Activated gamma-delta T cell treated with anti-CD3 and anti-CD28 coated beads, Interleukin-2, amount 50 U/mL, for 16 hours (primary cell): ENCODE data around the gene RAVER2.
A peak's percentile ranks its signal among the peaks of the same experiment; 100 is the strongest.

Experiments used
- DNase-seq: peaks from one replicate; pipeline ENCODE4 v3.0.0-alpha.2; 2020; ENCODE audit warnings: low read depth

RAVER2 gene

DNA sequence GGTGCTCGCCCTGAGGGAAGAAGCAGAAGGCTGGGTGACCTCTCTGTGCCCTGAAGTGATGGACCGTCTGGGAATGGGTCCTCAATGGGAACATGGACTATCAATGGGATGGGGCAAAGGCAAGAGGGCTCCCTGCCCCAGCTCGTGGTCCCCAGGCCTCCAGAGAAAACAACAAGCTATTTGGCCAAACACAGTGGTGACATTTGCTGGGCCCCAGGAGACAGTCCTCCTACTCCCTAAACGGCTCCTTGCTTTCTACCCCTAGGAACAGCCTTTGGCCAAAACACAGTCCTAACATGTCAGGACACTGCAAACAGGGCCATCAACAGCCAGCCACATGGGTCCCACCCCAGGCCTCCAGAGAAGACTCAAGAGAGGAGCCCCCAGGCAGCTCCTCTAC lies 102.8 kb downstream of the RAVER2 start:
- no peak for DNase-seq

DNA sequence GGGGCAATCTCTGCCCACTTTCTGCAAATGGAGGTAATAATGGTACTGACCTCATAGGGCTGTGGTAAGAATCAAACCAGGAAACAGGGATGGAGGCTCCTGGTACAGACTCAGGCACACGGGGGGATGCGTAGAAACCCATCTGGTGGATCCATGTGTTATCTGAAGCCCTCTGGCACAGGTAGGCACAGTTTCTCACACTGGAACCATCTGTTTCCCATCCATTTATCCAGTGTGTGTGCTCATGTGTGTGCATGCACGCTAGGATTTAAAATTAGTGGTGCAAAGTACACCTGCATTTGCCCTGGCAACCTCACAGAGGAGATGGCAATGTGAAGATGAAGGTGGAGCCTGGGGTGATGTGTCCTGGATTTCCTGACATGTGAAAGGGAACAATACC lies 103.3 kb downstream of the RAVER2 start:
- DNase-seq, result no peak

DNA sequence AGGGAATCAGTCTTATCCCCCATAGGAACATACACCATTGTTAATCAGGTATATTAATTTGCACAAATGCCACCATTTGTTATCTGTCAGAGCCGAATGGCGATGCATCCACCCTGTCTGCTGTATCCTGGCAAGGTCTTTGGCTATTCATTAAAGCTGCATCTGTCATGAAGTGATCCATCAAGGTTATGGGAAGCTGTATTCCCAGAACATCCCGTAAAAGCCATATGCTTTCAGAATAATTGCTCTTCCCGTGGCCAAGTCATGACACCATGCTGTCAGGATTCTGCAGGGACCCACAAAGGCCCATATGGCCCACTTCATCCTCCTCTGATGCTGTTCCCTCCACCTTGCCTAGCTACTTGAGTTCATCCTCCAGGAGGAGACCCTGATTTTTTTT lies 103.9 kb downstream of the RAVER2 start:
- DNase-seq, result no peak

DNA sequence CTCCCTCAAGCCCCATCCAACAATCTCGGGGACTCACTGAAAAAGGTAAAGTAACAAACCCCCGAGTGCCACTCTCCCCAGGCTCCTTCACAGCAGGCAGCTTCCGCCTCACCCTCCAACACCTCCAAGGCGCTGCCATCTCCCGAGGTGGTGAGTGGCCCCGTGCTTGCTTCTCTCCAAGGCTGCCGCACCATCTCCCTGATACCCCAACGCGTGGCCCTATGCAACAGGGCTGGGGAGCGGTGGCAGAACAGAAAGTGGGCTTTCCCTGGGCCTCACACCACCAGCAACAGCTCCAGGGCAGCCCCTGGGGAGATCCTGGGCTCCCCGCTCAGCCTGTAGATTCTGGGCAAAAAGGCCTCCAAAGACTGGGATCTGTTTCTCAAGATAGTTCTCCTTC lies 105.1 kb downstream of the RAVER2 start:
- DNase-seq, result no peak

DNA sequence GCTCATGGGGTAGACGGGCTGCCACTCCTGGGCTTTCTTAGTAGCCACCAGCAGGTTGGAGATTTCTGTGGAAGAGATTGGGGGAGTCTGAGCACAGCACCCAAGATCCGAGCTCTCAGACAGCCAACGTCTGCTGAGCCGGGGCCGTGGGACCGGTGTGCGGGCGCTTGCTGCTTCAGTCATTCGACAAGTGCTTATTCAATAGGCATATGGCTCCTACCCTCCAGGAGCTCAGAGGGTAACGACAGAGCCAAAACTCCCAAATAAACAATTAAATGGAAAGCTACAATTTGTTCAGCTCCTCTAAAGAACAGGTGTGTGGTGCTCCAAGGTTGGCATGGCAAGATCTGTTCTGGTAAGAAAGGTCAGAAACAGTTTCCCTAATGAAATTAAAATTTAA lies 106.0 kb downstream of the RAVER2 start:
- DNase-seq, result no peak

DNA sequence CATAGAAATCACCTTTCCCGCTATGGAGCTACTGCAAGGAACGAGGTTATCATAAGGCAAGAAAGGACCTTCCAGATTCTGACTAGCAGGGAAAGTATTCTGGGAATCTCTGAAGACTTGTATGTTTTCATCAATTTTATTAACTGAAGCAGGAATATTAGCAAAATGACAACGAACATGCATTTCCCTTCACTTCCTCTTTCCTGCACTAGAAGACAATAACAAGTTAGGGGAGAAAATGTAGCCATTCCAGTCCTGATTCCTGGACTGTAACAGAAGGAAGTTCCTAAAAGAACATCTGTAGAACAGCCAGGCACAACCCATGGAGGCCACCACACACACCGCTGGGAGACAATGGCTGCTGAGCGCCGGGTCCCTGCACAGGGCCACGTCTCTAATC lies 106.8 kb downstream of the RAVER2 start:
- DNase-seq, result no peak

DNA sequence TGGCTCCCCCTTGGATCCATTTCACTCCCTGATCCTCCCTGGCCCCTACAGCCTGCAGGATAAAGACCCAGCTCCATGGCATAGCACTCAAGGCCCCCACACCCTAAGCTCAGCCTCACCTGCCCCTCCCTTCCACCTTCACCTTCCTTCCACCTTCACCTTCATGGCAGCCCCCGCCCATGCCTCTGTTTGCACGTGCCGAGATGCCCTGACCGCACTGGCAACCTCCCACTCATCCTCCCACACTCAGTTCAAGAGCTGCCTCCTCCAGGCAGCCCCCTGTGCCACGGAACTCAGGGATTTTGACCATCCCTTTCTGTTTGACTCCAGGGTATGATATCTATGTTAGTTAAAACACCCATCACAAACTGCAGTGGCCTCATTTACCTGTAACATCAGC lies 109.8 kb downstream of the RAVER2 start:
- no peak for DNase-seq

DNA sequence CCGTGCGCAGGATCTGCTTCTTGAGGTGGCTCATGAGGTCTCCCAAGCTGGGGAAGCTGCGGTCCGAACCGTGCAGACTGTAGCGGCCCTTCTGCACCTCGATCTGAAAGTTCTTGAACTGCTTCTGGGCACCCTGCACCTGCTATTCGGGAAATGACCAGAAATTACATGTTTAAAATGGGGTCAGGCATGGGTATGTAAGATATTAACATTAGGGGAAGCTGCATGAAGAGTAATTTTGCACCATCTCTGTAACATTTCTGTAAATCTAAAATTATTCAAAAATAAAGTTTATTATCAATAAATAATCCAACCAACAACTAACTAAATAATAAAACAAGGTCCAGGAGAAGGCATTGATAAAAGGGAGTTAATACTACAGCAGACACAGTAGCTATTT lies 110.7 kb downstream of the RAVER2 start:
- no peak for DNase-seq

DNA sequence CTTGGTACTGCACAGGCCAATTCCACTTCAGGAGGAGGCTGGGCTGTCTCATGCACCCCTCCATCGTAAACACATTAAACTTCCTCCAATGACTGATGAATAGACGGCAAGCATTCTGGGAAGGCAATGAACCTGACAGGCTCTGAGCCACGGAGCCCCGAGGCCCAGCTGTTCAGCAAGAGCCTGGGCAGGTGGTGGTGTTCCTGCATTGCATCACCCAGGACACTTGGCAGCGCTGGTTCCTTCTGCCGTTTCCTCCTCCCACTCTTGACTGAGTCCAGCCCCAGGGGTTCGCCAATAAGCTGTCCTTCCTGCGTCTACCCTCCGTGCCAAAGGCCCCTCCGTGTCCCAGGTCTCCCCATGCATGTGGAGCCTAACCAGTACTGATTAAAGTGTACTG lies 111.7 kb downstream of the RAVER2 start:
- DNase-seq, result no peak

DNA sequence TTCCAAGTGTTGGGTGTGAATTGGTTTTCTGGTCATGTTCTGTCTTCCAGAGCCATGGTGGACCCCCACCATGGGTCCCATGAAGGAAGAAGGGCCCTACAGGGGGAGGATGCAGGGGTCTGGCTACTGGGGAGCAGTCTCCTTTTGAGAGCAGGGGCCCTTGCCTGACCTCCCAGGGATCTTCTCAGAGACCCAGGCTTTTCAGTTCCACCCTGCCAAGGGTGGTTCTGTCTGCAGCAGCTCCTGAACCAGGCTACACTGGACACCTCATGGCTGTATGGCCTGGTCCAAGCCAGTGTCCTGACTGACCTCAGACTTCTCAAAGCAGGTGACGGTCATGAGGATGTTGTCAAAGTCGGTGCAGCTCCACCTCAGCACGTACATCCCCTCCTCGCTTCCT lies 112.5 kb downstream of the RAVER2 start:
- DNase-seq, result no peak

DNA sequence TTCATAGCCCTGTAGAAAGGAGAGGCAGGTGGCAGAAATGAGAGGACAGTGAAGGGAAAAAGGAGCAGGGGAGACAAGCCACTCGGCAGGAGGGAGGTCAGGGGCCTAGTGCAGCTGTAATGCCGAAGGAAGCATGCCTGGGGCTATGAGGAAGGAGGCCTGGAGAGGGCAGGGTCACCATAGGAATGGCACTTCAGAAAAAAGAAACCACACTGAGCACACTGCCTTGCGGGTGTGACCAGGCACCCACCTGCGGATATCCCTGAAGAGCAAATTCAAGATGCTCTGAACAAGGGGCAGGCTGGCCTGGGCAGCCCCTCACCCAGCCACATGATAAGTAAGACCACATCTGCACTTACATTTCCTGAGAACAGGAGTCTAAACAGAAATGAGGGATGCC lies 116.7 kb downstream of the RAVER2 start:
- no peak for DNase-seq

DNA sequence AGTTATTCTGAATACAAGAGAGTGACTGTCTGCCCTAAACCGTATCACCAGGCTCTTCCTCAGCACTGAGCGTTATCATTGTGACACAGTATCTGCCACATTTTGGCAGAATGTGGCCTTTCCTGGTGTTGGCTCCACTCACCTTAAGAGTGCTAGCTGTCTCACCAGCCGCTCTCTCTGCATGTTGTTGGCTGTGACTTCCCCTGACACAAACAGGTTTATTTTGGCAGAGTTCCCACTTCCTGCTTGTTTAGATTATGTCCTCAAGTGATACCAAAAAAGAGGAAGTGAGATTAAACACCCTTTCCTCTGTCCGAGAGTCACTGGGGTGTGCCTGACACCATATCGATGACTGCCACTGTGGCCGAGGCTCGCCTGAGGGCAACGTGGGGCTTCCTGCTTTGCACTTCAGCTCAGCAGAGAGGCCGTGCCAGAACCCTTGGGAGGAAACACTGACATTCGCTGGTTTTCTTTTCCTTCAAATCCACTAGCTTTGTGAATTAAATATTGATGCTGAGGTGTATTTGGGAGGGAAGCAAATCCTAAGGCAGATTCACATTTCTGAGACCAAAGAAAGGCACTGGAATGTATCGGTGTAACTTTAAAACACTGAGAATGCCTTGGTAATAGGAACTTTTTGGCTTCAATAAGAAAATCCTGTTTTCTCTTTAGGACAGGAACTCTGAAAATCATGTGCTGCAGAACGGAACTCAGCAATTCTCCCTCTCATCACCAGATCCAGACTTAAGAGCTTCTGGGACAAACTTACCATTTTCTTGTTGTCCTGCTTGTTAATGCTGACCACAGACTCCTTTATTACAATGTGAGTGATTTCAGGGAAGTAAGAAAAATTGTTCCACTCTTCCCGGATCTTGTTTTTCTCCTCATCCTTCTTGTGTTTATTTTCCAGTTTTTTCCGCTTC lies 119.4 kb downstream of the RAVER2 start:
- peak; percentile 31 for DNase-seq

DNA sequence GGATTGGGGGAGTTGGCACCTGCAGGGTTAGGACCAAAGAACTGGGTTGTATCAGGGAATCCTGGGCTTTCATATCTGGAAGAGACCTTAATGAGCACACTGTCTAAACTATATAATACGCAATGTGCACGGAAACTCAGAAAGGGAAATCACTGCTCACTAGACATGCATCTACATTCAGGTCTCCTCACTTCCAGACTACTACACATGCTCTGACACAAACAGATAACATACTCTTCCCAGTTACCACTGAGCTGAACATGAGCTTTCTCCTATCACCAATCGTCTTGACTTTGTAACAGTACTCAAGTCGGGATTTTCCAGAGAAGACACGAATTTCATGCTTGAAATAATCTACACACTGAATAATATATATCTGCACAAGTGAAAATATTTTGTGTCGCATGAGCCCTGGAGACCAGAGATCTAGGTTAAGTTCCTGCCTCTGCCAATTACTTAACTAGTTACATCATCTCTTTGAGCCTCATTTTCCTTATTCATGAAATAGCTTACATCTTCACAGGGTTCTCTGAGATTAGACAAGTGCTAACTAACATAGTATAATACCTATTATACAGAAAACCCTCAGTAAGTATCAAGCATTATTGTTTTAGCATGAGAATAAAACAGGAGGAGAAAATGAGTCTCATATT lies 120.4 kb downstream of the RAVER2 start:
- no peak for DNase-seq

DNA sequence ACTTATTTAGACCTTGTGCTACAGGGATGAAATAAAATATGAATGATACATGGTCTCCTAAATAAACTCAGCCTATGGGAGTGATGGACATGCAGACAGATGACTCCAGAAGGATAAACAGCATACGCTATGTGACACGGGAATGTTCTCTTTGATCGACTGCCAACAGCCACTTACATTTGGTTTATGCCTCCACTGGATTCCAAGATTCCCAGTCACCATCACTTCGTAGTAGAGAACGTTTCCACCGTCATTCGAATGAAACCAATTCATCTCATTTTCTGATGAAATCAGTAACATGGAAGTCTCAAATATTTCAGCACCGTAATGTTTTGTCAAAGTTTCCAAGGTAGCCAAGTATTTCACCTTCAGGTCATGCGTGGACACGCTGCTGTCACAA lies 121.8 kb downstream of the RAVER2 start:
- no peak for DNase-seq

DNA sequence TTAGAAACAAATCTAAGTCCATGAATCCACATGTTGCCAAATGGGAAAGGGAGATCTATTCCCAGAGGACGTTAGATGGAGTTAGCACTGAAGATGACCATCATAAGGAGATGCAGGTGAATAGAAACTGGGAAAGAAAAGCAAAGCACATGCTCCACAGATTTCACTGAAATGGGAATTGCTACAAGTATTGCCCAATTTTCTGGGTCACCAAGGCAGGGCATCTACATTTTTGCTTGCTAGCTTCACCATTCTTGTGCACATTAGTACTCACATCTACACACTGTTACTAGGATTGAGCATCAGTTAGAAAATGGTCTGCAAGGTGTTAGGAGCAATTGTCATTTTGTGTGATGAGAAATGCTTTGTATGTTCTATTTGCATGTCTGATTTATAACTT lies 122.4 kb downstream of the RAVER2 start:
- no peak for DNase-seq

DNA sequence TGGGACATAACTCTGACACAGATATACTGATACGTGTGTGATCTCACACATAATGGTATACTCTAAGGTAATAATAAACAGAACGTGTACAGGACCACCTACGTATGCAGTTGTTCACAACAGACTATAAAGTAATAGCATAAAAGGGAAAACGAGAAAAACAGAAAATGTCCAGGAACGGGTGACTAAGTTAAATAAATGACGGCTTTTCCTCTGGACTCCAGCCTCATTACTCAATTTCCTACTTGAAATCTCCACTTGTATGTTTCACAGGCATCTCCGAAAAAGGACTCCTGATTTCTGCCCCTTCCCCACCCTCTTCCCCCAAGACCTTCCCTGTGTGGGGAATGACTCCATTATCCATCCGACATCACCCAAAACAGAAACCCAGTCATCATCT lies 126.4 kb downstream of the RAVER2 start:
- no peak for DNase-seq

DNA sequence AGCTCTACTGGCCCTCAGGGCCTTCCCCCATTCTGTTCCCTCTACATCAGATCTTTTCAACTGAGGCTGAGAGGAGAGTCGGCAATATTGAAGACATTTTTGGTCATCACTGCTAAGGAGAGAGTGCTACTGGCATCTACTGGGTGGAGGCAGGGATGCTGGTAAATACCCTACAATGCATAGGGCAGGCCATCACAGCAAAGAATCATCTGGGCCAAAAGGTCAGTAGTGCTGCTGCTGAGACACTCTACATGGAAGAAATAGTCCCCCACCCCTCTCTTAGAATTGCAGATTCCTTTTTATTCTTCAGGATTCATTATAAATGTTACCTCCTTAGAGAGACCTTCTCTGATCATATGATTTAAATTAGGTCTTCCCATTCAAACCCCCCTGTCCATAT lies 127.2 kb downstream of the RAVER2 start:
- DNase-seq, result no peak

DNA sequence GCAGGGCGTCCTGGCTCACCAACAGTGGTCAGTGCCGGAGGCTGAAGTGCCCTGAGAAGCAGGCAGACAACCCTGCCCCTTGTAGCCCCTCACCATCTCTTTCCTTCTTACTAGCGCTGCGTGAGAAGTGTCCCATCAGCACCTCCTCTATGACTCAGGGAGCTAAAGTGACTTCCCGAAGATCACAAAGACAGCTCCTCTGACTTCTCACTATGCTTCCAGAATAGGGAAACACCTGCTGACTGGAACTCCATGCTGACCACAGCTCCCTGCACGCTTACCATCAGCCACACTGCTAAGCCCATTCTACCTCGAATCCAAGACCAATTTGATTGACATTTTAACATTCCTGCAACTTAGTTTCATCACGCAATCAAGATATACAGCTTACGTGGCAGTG lies 128.7 kb downstream of the RAVER2 start:
- no peak for DNase-seq

DNA sequence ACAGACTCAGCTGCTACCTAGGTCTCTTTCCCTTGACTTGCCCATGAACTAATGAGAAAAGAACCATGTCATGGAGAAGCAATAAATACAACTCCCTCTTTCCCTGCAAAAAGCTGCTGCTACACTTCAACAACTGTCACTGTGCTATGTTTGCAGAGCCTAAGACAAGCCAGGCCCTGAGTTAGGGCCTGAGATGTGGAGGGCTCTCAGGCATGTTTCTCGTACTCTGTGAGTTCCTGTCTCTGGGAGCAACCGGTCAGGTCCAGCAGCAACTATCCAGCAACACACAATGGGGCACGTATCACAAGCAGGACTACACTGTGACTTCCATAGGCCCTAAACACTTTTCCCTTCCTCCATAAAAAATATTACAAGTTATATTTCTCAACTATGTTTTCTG lies 129.8 kb downstream of the RAVER2 start:
- no peak for DNase-seq

DNA sequence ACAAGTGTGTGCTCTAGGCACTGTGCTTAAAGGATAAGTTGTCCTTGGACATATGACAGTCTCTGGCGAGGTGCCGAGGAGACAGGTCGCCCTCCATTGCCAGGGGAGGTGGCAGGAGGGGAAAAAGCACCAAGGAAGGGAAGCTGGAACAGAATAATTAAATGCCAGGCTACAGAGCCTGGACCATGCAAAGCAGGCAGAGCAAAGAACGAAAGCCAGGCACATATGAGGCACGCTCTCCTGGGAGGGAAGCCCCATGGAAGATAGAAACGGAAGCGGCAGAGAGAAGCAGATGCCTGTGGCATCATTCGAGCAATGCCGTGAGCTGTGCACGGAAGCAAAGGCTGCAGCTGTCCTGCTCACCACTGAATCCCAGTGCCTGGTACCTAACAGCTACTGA lies 130.2 kb downstream of the RAVER2 start:
- DNase-seq, result no peak

DNA sequence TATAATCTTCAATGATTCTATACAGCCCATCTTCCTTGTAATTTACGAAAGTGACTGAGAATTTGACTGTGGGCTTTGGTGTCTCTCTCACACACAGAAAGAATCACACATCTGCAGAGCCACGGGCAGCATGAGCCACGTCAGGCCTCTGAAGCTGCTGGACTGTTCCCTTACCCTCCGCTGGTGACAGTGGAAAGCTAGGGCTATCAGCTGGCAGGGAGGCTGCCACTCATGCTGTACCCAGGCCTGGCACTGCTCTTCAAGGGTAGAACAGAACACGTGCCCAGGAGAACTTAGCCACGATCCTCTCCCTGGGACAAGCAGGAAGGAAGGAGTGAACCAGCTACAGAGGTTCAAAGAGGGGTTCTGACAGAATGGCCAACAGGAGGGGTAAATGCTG lies 130.7 kb downstream of the RAVER2 start:
- no peak for DNase-seq

DNA sequence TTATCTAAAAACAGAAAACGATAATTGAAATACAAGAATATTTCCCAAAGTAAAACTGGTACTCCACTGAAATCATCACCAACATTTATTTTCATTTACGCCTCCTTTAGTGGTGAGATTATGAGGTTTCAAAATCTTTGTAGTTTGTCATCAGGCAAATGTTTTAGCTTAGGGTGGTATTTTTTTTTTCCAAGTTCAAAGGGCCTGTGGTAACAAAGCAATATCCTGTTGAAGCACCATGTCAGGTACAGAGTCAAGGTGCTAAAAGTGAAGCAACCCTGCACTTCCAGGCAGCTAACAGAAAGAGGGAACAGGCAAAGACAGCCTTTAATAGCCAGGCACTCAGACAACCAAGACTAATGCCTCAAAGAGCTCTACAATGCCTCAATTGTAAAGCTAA lies 132.3 kb downstream of the RAVER2 start:
- DNase-seq, result peak; percentile 6

DNA sequence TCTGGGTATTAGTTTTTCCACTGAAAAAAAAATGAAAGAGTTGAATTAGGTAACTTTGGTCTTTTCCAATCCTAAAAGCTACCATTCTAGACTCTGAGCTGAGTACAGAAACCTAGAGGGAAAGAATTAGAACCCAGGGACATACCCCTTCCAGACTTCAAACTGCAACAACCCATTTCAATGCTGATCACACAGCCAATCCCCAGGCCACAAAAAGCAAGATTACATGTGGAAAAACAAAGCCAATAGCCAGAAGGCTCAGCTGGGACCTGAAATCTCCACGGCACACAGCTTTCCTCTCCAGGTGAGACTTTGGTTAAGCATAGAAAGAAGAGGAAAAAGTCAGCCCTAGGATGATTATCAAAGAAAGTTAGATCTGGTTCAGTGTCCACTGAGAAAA lies 132.7 kb downstream of the RAVER2 start:
- DNase-seq, result no peak

DNA sequence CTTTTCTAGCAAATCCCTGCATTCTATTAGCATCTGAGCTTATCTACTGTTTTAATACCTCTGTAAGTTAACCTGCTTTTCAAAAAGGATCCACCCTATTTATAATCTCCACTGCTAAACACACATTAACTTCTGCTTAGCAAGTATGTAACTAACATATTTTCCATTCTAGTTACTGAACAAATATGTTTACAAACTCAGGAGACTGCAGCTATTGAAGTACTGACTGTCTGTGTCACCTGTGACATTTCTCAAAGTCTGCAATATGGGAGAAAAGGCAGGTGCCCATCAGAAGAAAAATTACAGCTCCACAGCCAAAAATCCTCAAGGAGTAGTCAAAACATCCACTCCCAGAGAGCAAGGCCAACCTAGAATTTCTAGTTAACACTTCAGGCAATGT lies 133.2 kb downstream of the RAVER2 start:
- no peak for DNase-seq
